NB4 (cell line): ENCODE measurements around the gene CADPS2.

ENCODE experiments used
- DNase-seq: peaks from one replicate; pipeline ENCODE4 v3.0.0; 2010; ENCODE audit warnings: low read depth
- H3K4me3 ChIP-seq: one replicate; pipeline ENCODE4 v1.5.1; 2011; ENCODE audit warnings: mild to moderate bottlenecking, low read depth, low read length, moderate library complexity
- CTCF ChIP-seq: IDR thresholded peaks from one replicate; pipeline ENCODE4 v1.5.1; 2012; ENCODE audit warnings: low read depth, low read length
- MAX ChIP-seq: IDR thresholded peaks from 2 replicates; pipeline ENCODE4 v1.6.1; 2011; ENCODE audit warnings: low read depth, low read length
- MYC ChIP-seq: IDR thresholded peaks from 2 replicates; pipeline ENCODE4 v1.6.1; 2011; ENCODE audit warnings: low read depth, low read length
- POLR2A ChIP-seq: IDR thresholded peaks from 2 replicates; pipeline ENCODE4 v1.6.1; 2011; ENCODE audit warnings: mild to moderate bottlenecking; ENCODE audit not compliant: insufficient read length; ENCODE audit errors: extremely low read depth

CADPS2 gene

GRCh38 chr7:122755696-122756095, 130.6 kb downstream of the CADPS2 start:
- H3K4me3 ChIP-seq = no peak overlapping the region
- no peak for TF ChIP-seq CTCF
- no peak for TF ChIP-seq MAX
- TF ChIP-seq POLR2A = no peak
- TF ChIP-seq MYC = no peak
- no peak for DNase-seq

- no peak overlapping the region for H3K4me3 ChIP-seq
- TF ChIP-seq CTCF (no peak), POLR2A (no peak), MYC (no peak), MAX (no peak)
- DNase-seq = no peak
Measured at GRCh38 chr7:122752583-122752982, 133.7 kb downstream of the CADPS2 start.

GRCh38 chr7:122750389-122750788, 135.9 kb downstream of the CADPS2 start:
- DNase-seq = no peak
- no peak overlapping the region for H3K4me3 ChIP-seq
- TF ChIP-seq CTCF (no peak), MYC (no peak), MAX (no peak), POLR2A (no peak)

GRCh38 chr7:122748195-122748594, 138.1 kb downstream of the CADPS2 start:
- no peak for TF ChIP-seq MYC
- DNase-seq = no peak
- H3K4me3 ChIP-seq = no peak overlapping the region

- no peak for TF ChIP-seq POLR2A
- no peak for TF ChIP-seq MYC
- no peak for TF ChIP-seq CTCF
- no peak for TF ChIP-seq MAX
- DNase-seq = no peak
- H3K4me3 ChIP-seq = no peak overlapping the region
Measured at GRCh38 chr7:122746948-122747347, 139.3 kb downstream of the CADPS2 start.

- no peak for DNase-seq
Measured at GRCh38 chr7:122743211-122743610, 143.0 kb downstream of the CADPS2 start.

GRCh38 chr7:122738947-122739346, 147.3 kb downstream of the CADPS2 start:
- no peak overlapping the region for H3K4me3 ChIP-seq
- no peak for DNase-seq
- no peak for TF ChIP-seq MYC
- TF ChIP-seq CTCF = no peak
- no peak for TF ChIP-seq POLR2A
- TF ChIP-seq MAX = no peak

More at GRCh38 chr7:122743211-122743610, 143.0 kb downstream of the CADPS2 start:
- TF ChIP-seq MAX = no peak
- no peak overlapping the region for H3K4me3 ChIP-seq
